HG03378 (cell line): ENCODE results near the gene SNX15.
A peak's percentile ranks its signal among the peaks of the same experiment; 100 is the strongest.

Experiments used
- ATAC-seq: cut with Tn5 transposase; IDR thresholded peaks from one replicate; pipeline ENCODE4 v1.9.1; 2021; ENCODE audit warnings: mild to moderate bottlenecking, moderate library complexity; ENCODE audit not compliant: unreplicated experiment

Gene SNX15

DNA sequence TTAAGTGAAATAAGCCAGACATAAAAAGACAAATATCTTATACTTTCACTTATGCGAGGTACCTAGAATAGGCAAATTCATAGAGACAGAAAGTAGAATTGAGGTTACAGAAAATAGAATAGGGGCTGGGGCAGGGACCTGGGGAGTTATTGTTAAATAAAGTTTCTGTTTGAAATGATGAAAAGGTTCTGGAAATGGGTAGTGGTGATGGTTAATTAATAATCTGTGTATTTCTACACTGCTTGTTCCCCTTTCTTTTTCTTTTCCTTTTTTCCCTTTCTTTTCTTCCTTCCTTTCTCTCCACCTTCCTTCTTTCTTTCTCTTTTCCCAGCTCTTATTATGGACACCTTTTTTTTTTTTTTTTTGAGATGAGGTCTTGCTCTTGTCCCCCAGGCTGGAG lies 28.3 kb downstream of the SNX15 start:
- ATAC-seq = no peak

DNA sequence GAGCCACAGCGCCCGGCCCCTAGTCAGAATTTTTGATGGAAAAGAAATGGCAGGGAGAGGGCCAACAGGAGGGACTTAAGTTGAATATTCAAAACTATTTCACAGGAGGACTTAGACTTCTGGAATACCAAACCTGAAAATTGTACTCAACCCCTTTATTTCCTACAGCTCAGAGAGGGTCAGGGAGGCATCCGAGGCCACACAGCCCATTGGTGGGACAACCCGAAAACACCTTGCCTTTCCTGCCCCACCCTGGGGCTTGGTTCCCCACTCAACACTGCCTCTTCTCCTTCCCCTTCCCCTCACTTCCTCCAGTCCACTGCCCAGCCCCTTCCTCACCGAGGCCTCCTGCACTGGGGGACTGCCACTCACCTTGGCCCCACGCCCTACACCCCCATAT lies 29.8 kb downstream of the SNX15 start:
- ATAC-seq = no peak

DNA sequence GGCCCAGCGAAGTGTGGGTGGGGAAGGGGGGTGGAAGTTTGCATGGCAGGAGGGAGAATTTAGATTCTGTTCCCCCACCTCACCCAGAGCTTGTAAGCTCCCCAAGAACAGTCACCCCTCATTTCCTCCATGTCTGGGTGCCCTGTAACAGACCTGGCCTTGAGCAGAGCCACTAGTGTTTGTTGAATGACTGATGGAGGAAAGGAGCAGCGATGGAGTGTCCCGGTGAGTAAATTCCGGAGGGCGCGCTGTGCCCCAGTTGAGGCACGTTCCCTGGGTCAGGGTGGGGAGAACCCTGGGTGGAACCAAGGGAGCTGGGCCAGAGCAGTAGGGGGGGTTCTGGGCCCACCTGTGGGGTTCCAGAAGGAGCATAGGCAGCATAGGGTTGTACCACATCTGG lies 30.3 kb downstream of the SNX15 start:
- ATAC-seq = no peak

GRCh38 chr11:65058012-65058411 lies 30.8 kb downstream of the SNX15 start:
- ATAC-seq = no peak

- no peak for ATAC-seq
Observed at GRCh38 chr11:65058419-65059054, 31.3 kb downstream of the SNX15 start, which contains the start of gene NAALADL1. Gene NAALADL1 (minus strand): TSS chr11:65058553. CDS start chr11:65058521, 32 bp downstream.

DNA sequence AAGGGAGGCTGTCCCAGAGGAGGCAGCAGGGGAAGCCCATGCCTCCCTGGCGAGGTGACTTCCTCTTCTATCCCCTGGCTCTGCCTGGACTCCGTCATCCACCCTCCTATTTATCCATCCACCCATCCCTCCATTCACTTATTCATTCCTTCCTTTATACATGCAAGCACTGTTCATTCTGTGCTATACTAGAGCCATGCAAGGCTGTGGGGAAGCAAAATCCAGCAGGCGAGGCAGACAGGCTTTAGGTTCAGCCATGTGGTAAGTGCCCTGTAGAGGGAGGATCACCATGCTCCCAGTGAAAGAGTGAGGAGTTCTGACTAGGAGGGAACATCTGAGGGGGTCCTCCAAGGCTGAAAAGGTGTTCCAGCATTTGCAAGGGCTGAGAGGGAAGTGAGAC lies 32.3 kb downstream of the SNX15 start:
- no peak for ATAC-seq

- no peak for ATAC-seq
Observed at GRCh38 chr11:65059959-65060824, 33.0 kb downstream of the SNX15 start.

DNA sequence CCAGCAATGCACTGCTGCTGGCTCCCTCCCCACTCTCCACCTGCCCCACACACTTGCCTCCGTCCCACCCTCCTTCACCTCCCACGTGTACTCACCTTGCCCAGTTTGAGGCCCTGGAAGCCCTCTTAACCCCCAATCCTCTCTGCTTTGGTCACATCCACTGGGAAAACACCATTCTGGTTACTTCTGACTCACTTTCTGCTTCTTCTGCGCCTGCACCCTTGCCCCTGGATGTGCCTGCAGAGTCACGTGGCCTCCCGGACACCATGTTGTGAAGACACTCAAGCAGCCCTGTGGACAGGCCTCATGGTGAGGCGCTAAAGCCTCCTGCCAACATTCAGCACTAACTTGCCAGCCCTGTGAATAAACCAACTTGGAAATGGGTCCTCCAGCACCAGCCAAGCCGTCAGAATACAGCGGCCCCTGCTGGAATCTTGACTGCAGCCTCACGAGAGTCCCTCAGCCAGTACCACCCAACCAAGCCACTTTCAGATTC lies 33.7 kb downstream of the SNX15 start:
- ATAC-seq = no peak

DNA sequence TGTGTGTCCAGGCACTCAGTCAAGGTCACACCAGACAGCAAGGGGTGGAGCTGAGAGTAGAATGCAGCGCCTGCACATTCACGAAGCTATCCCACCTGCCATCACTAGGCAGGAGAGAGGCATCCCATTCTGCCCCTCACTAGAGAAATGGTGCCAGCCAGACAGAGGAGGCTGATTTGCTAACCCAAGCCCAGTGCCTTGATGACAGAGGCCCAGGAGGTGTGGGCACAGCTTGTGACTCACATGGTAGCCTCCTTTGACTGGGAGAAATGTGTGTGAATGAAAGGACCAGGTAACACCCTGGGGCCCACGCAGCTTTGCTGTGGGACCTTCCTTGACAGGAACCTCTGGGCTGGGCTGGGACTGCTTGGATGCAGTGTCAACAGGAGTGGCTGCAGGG lies 36.3 kb downstream of the SNX15 start:
- ATAC-seq = no peak

DNA sequence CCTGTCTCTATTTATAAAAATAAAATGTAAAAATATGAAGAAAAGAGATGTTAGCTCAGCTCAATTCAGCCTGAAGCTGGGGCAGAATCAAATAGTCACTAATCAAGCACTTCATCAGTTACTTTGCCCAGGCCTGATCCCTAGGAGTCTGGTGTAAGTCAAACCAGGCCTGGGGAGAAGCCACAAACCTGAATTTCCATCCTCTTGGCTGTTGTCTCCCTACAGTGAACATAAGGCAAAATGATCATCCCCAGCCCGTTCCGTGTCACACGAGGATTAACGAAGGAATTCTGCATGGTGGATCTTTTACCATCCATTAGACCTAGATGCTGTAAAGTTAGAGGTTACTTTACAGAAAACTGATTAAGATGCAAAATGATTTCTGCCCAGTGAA lies 37.6 kb downstream of the SNX15 start:
- no peak for ATAC-seq

- no peak for ATAC-seq
Observed at GRCh38 chr11:65065851-65066250, 38.6 kb downstream of the SNX15 start.

DNA sequence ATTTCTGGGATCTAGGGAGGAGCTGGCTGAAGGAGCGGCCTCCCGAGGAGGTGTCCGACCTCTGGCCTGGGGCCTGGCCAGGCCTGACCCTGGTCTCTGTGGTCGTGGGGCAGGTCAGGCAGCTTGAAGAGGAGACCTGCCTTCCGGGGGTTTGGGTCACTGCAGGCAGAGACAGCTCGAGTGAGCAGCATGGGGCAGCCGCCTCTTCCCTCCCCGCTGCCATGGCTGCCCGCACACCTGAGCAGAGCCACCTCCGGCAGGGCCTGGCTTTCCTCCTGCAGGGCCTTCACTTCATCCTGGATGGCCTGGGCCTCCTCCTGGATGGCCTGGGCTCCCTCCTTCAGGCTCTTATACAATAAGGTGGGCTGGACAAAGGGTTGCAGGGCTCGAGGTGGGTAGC lies 39.1 kb downstream of the SNX15 start:
- ATAC-seq = no peak

DNA sequence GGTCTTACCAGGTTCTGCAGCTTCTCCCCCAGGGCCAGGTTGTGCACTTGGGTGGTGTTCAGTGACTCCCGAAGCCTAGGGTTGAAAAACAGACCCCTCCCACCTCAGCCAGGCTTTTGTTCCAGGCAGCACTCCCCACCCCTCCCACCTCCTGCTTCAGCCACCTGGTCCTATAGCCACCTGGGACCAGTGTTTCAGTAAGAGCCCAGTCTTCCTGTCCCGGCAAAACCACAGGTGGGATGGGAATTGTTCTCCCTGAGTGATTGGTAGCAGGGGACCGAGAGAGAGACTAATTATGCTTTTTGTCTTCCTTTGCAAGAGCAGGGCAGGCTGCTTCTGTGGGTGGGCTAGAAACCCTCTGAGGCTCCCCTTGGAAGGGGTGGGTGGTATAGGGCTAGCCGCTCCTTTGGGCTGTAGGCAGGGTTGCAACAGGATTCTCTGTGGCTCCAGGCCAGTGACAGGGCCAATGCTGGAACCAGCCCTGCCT lies 39.6 kb downstream of the SNX15 start:
- ATAC-seq = no peak

DNA sequence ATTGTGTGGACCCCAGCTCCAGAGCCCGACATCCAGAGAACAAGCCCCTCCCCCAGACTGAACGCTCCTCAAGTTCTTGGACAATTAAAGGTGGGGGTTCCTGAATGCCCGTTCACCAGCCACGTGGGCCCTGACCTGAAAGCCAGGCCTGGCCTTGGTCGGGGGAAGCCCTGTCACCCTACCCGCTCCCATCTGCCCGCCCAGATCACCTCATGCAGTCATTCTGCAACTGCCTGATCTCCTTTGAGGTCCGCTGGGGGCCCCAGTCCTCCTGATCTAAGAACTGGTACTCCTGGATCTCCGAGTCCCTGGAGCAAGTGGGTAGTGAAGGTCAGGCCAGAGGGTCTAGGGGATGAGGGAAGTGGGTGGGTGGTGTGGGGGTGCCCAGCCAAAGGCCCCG lies 40.2 kb downstream of the SNX15 start:
- ATAC-seq = no peak

DNA sequence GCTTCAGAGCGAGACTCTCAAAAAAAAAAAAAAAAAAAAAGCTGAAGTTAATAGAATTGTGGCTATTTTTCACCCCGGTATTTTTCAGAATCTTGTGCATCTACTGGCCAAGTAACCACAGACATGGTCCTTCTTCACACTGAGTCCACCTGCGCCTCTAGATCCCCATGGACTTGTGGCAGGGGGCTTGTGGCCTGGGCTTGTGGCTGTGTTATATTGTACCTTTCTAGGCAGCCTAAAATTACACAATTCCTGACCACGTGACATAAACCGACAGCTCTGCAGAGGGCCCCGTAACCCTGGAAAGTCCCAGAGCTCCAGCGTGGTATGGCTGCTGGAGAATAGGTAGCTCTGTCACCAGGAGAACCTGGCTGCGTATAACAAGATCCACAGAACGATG lies 42.0 kb downstream of the SNX15 start:
- no peak for ATAC-seq

- ATAC-seq = no peak
Observed at GRCh38 chr11:65071907-65072630, 44.8 kb downstream of the SNX15 start.

DNA sequence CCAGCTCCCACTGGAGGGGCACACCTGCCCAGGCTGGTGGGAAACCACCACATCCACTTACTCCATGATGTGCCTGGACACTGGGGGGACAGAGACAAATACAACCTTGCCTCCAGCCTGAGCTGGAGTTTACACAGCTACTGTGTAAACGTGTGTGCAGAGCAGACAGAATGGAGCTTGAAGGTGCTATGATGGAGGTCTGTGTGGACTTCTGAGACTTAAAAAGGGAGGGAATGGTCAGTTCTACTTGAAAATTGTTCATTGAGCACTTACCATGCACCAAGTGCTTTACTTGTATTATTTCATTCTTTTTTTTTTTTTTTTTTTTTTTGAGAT lies 45.4 kb downstream of the SNX15 start:
- ATAC-seq = no peak

DNA sequence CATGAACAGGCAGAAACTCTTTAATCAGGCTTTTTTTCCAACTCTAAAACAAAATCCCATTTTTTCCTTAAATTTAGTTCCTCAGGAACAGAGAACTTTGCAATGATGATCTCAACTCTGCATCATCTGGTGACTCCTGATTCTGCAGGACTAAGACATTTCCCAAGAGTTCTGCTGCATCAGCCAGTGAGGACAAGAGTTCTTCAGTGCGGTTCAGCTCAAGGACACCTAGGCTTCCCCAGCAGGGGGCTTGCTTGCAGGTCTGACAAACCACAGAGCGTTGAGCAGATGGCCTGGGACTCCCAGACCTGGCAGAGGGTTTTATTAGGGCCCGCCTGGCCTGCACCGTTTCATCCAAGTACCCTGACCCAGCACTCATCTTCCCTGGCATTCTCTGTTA lies 50.2 kb downstream of the SNX15 start:
- ATAC-seq = no peak

GRCh38 chr11:65078151-65078550 lies 50.9 kb downstream of the SNX15 start:
- ATAC-seq = no peak

GRCh38 chr11:65078786-65079342 lies 51.6 kb downstream of the SNX15 start:
- no peak for ATAC-seq

- peak; percentile 9 for ATAC-seq
Observed at GRCh38 chr11:65083134-65083833, 56.0 kb downstream of the SNX15 start.
